K562 (cell line): ENCODE measurements around the gene SLC35E2B. TPM values are rescaled to one million over a fixed set of nuclear protein-coding genes. Genes with fewer than 3 reads are reported as not detected.
A peak's percentile ranks its signal among the peaks of the same experiment; 100 is the strongest.

Experiments used
- E4F1 ChIP-seq: fragments of 250-450 bp; sonication (Bioruptor Pico); IDR thresholded peaks from 2 replicates; pipeline ENCODE4 v1.5.0; 2021; ENCODE audit warnings: mild to moderate bottlenecking, borderline replicate concordance
- ERF ChIP-seq: fragments of 450-650 bp; formaldehyde crosslinking; IDR thresholded peaks from 2 replicates; pipeline ENCODE4 v1.4.0; 2020; ENCODE audit warnings: mild to moderate bottlenecking, mixed read lengths
- IRF9 ChIP-seq: fragments of 450-650 bp; IDR thresholded peaks from 2 replicates; pipeline ENCODE4 v1.6.1; 2016; ENCODE audit warnings: missing biosample characterization, missing genetic modification characterization
- MECOM ChIP-seq: fragments of 250-450 bp; sonication (Bioruptor Pico); IDR thresholded peaks from 2 replicates; pipeline ENCODE4 v1.8.0; 2022; ENCODE audit warnings: inconsistent platforms
- MNT ChIP-seq, 2 experiments: fragments of 450-650 bp; conservative IDR thresholded peaks; 2 replicates each; pipeline ENCODE4 v1.6.1; 2017; ENCODE audit warnings: mild to moderate bottlenecking in 2 of 2, moderate library complexity in 2 of 2
- MYC ChIP-seq, 2 experiments: fragments of 250-450 bp in 1 of 2; sonication (Bioruptor Pico) in 1 of 2; IDR thresholded peaks; 2 replicates each; pipeline versions ENCODE4 v1.5.1 to v1.6.1; 2012 to 2021; ENCODE audit warnings: low read depth in 2 of 2, borderline replicate concordance in 1 of 2, improper control_type of control experiment in 1 of 2, low read length in 1 of 2, mild to moderate bottlenecking in 1 of 2, moderate library complexity in 1 of 2
- RBFOX2 ChIP-seq: fragments of 200-400 bp; formaldehyde crosslinking; IDR thresholded peaks from 2 replicates; pipeline ENCODE4 v1.6.1; 2017; ENCODE audit warnings: low read depth, mild to moderate bottlenecking, low read length, moderate library complexity
- RUNX1 ChIP-seq: sonication (generic); IDR thresholded peaks from 2 replicates; pipeline ENCODE4 v1.6.1; 2016; ENCODE audit warnings: antibody characterized with exemption, low read depth
- SMAD3 ChIP-seq: fragments of 450-650 bp; formaldehyde crosslinking; conservative IDR thresholded peaks from 2 replicates; pipeline ENCODE4 v1.4.0; 2020; ENCODE audit warnings: mild to moderate bottlenecking
- ZC3H8 ChIP-seq: fragments of 450-650 bp; IDR thresholded peaks from 2 replicates; pipeline ENCODE4 v1.6.1; 2017
- ZFP36 ChIP-seq: fragments of 150-350 bp; IDR thresholded peaks from 2 replicates; pipeline ENCODE4 v1.6.1; 2018; ENCODE audit warnings: low read length, low read depth; ENCODE audit not compliant: partially characterized antibody
- ZNF766 ChIP-seq: fragments of 200-800 bp; sonication (Bioruptor generic); conservative IDR thresholded peaks from 2 replicates; pipeline ENCODE4 v1.6.1; 2016; ENCODE audit warnings: missing genetic modification characterization, missing compliant biosample characterization
- polyA plus RNA-seq, 8 experiments: library from polyadenylated mRNA; depleted of rRNA in 4 of 8; stranded (reverse) in 5 of 8; unstranded in 3 of 8; fragments of >200 nt; fragmentation: Nextera tagmentation in 2 of 8; fragmentation: Illumina TruSeq in 1 of 8; extraction: Ambion mirVana in 2 of 8; extraction: Trizol in 1 of 8; gene quantifications; 2 replicates each; pipeline versions ENCODE4 v1.2.1 to v1.2.3, GENCODE V29; 2011 to 2014; ENCODE audit warnings: inconsistent platforms in 1 of 8, missing spikeins in 1 of 8
- total RNA-seq, 7 experiments: library from RNA; depleted of rRNA in 6 of 7; stranded (reverse); fragments of >200 nt in 6 of 7; fragmentation: Illumina TruSeq in 2 of 7; extraction: Trizol in 2 of 7; gene quantifications; 2 replicates each; pipeline versions ENCODE4 v1.2.1 to v1.2.3, GENCODE V29; 2011 to 2021; ENCODE audit warnings: low replicate concordance in 1 of 7
- TF ChIP-seq, protein P1 (sequence below), 2 experiments: IDR thresholded peaks; 2 replicates each; pipeline ENCODE4 v1.6.1; 2011; ENCODE audit warnings: borderline replicate concordance in 1 of 2, control low read depth in 1 of 2, low read depth in 1 of 2, low read length in 1 of 2, mild to moderate bottlenecking in 1 of 2, mixed read lengths in 1 of 2, moderate library complexity in 1 of 2; ENCODE audit not compliant: insufficient read depth in 1 of 2, insufficient read length in 1 of 2, poor library complexity in 1 of 2, severe bottlenecking in 1 of 2; ENCODE audit errors: extremely low read depth in 1 of 2
- TF ChIP-seq, protein P2 (sequence below): fragments of 250-450 bp; sonication (Bioruptor Pico); IDR thresholded peaks from 2 replicates; pipeline ENCODE4 v1.4.0; 2020; ENCODE audit warnings: borderline replicate concordance

SLC35E2B gene
- total and polyA plus RNA-seq, 9 of the 15 experiments (the other 6 are each of a cell fraction or from before 2014, with no cell fraction given) = 4.7 to 44.6 (median 20.7) TPM

GRCh38 chr1:1609822-1610485, 82.6 kb downstream of the SLC35E2B start (continued):
- TF ChIP-seq, protein P1, sequence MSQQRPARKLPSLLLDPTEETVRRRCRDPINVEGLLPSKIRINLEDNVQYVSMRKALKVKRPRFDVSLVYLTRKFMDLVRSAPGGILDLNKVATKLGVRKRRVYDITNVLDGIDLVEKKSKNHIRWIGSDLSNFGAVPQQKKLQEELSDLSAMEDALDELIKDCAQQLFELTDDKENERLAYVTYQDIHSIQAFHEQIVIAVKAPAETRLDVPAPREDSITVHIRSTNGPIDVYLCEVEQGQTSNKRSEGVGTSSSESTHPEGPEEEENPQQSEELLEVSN (IDR thresholded peaks at IDR 0.05; ENCODE audit: borderline replicate concordance in 1 of 2, extremely low read depth in 1 of 2, insufficient read depth in 1 of 2, insufficient read length in 1 of 2, low read depth in 1 of 2, low read length in 1 of 2, poor library complexity in 1 of 2, severe bottlenecking in 1 of 2) = peak in 1 of 2 experiments; percentile 29
- TF ChIP-seq IRF9 (peak; percentile 93), ZFP36 (no peak), MECOM (CRISPR knock-in tag) (peak; percentile 80), MYC (IDR thresholded peaks at IDR 0.05; ENCODE audit: low read depth, low read length) (no peak), MYC (CRISPR knock-in tag; IDR thresholded peaks at IDR 0.05; ENCODE audit: borderline replicate concordance, low read depth) (peak; percentile 87; the same call in 1 of the 2 replicates), RUNX1 (no peak), SMAD3 (CRISPR knock-in tag) (peak; percentile 96), MNT (conservative IDR thresholded peaks at IDR 0.05) (0 out of 4 replicates have a peak, but pooled peaks of 1 of the 2 experiments have one; percentile 30), E4F1 (CRISPR knock-in tag) (0 out of 2 replicates have a peak, but pooled peaks have one; percentile 51), ZC3H8 (no peak), ZNF766 (peak; percentile 93), ERF (CRISPR knock-in tag) (peak; percentile 89), RBFOX2 (0 out of 2 replicates have a peak, but pooled peaks have one; percentile 26)
- TF ChIP-seq, protein P2, sequence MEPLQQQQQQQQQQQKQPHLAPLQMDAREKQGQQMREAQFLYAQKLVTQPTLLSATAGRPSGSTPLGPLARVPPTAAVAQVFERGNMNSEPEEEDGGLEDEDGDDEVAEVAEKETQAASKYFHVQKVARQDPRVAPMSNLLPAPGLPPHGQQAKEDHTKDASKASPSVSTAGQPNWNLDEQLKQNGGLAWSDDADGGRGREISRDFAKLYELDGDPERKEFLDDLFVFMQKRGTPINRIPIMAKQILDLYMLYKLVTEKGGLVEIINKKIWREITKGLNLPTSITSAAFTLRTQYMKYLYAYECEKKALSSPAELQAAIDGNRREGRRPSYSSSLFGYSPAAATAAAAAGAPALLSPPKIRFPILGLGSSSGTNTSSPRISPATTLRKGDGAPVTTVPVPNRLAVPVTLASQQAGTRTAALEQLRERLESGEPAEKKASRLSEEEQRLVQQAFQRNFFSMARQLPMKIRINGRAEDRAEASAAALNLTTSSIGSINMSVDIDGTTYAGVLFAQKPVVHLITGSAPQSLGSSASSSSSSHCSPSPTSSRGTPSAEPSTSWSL (CRISPR knock-in tag) = peak; percentile 75; the same call in 1 of the 2 replicates
